K562 (cell line): ENCODE data around the gene CDC25B. TPM values are rescaled to one million over a fixed set of nuclear protein-coding genes. Genes with fewer than 3 reads are reported as not detected.

Source experiments
- ARID1B ChIP-seq: fragments of 450-650 bp; IDR thresholded peaks from 2 replicates; pipeline ENCODE4 v1.6.1; 2016; ENCODE audit warnings: antibody characterized with exemption, mild to moderate bottlenecking, inconsistent platforms
- DPF2 ChIP-seq: fragments of 450-650 bp; IDR thresholded peaks from 2 replicates; pipeline ENCODE4 v1.6.1; 2016
- E4F1 ChIP-seq: fragments of 250-450 bp; sonication (Bioruptor Pico); IDR thresholded peaks from 2 replicates; pipeline ENCODE4 v1.5.0; 2021; ENCODE audit warnings: mild to moderate bottlenecking, borderline replicate concordance
- ESRRB ChIP-seq: fragments of 250-450 bp; sonication (Bioruptor Pico); IDR thresholded peaks from 2 replicates; pipeline ENCODE4 v1.5.0; 2020; ENCODE audit warnings: mild to moderate bottlenecking, moderate library complexity, borderline replicate concordance
- ETV6 ChIP-seq, 3 experiments: fragments of 150-350 bp in 1 of 3; sonication (generic) in 1 of 3; formaldehyde crosslinking in 1 of 3; IDR thresholded peaks; 2 replicates each; pipeline versions ENCODE4 v1.6.1 to v1.8.0; 2014 to 2022; ENCODE audit warnings: borderline replicate concordance in 2 of 3, low read depth in 2 of 3, antibody characterized with exemption in 1 of 3, low read length in 1 of 3, mild to moderate bottlenecking in 1 of 3, missing genetic modification reagents in 1 of 3
- KLF16 ChIP-seq: IDR thresholded peaks from 2 replicates; pipeline ENCODE4 v1.6.1; 2016; ENCODE audit warnings: antibody characterized with exemption
- LCOR ChIP-seq: sonication (generic); formaldehyde crosslinking; IDR thresholded peaks from 2 replicates; pipeline ENCODE4 v1.8.0; 2022; ENCODE audit warnings: mild to moderate bottlenecking, missing genetic modification reagents
- MBD1 ChIP-seq: fragments of 250-450 bp; sonication (Bioruptor Pico); IDR thresholded peaks from 2 replicates; pipeline ENCODE4 v1.8.0; 2022; ENCODE audit warnings: inconsistent platforms
- MCM2 ChIP-seq: fragments of 450-650 bp; IDR thresholded peaks from 2 replicates; pipeline ENCODE4 v1.6.1; 2017; ENCODE audit warnings: low read depth, mild to moderate bottlenecking
- MCM7 ChIP-seq, 2 experiments: fragments of 450-650 bp; IDR thresholded peaks; 2 replicates each; pipeline ENCODE4 v1.6.1; 2016 to 2018
- MTA2 ChIP-seq: fragments of 450-650 bp; IDR thresholded peaks from 2 replicates; pipeline ENCODE4 v1.6.1; 2016; ENCODE audit warnings: low read depth
- MXI1 ChIP-seq: IDR thresholded peaks from 2 replicates; pipeline ENCODE4 v1.6.1; 2011; ENCODE audit warnings: low read depth, mild to moderate bottlenecking, improper control_type of control experiment, low read length
- NCOR1 ChIP-seq: fragments of 450-650 bp; IDR thresholded peaks from 2 replicates; pipeline ENCODE4 v1.6.1; 2016; ENCODE audit warnings: mild to moderate bottlenecking, moderate library complexity
- NFIC ChIP-seq: fragments of 450-650 bp; IDR thresholded peaks from 2 replicates; pipeline ENCODE4 v1.6.1; 2017; ENCODE audit warnings: mild to moderate bottlenecking, inconsistent platforms
- PURB ChIP-seq: sonication (generic); formaldehyde crosslinking; IDR thresholded peaks from 2 replicates; pipeline ENCODE4 v1.9.0; 2021; ENCODE audit warnings: low read depth, mild to moderate bottlenecking, missing genetic modification reagents
- TCF7 ChIP-seq: sonication (generic); IDR thresholded peaks from 2 replicates; pipeline ENCODE4 v1.6.1; 2016; ENCODE audit warnings: antibody characterized with exemption, borderline replicate concordance
- U2AF2 ChIP-seq: fragments of 200-400 bp; formaldehyde crosslinking; optimal IDR thresholded peaks from 2 replicates; pipeline ENCODE3; 2017; ENCODE audit warnings: low read depth, mild to moderate bottlenecking, low read length
- ZFP1 ChIP-seq: fragments of 450-650 bp; formaldehyde crosslinking; IDR thresholded peaks from 2 replicates; pipeline ENCODE4 v1.4.0; 2020; ENCODE audit warnings: mild to moderate bottlenecking, mixed read lengths
- ZNF79 ChIP-seq: fragments of 250-450 bp; sonication (Bioruptor Pico); IDR thresholded peaks from 2 replicates; pipeline ENCODE4 v1.4.0; 2020; ENCODE audit warnings: low read depth, mild to moderate bottlenecking, moderate library complexity
- polyA plus RNA-seq, 8 experiments: library from polyadenylated mRNA; depleted of rRNA in 4 of 8; stranded (reverse) in 5 of 8; unstranded in 3 of 8; fragments of >200 nt; fragmentation: Nextera tagmentation in 2 of 8; fragmentation: Illumina TruSeq in 1 of 8; extraction: Ambion mirVana in 2 of 8; extraction: Trizol in 1 of 8; gene quantifications; 2 replicates each; pipeline versions ENCODE4 v1.2.1 to v1.2.3, GENCODE V29; 2011 to 2014; ENCODE audit warnings: inconsistent platforms in 1 of 8, missing spikeins in 1 of 8
- total RNA-seq, 7 experiments: library from RNA; depleted of rRNA in 6 of 7; stranded (reverse); fragments of >200 nt in 6 of 7; fragmentation: Illumina TruSeq in 2 of 7; extraction: Trizol in 2 of 7; gene quantifications; 2 replicates each; pipeline versions ENCODE4 v1.2.1 to v1.2.3, GENCODE V29; 2011 to 2021; ENCODE audit warnings: low replicate concordance in 1 of 7
- TF ChIP-seq, protein P1 (sequence below): fragments of 250-450 bp; sonication (Bioruptor Pico); IDR thresholded peaks from 2 replicates; pipeline ENCODE4 v1.8.0; 2022; ENCODE audit warnings: moderate library complexity, mild to moderate bottlenecking, inconsistent platforms
- TF ChIP-seq, protein P2 (sequence below): sonication (generic); formaldehyde crosslinking; IDR thresholded peaks from 2 replicates; pipeline ENCODE4 v1.8.0; 2022; ENCODE audit warnings: missing genetic modification reagents, mild to moderate bottlenecking, borderline replicate concordance
- TF ChIP-seq, protein P3 (sequence below): fragments of 250-450 bp; sonication (Bioruptor Pico); IDR thresholded peaks from 2 replicates; pipeline ENCODE4 v1.8.0; 2021; ENCODE audit warnings: borderline replicate concordance, mild to moderate bottlenecking, moderate library complexity; ENCODE audit not compliant: poor library complexity, severe bottlenecking

The CDC25B gene
- total and polyA plus RNA-seq, 9 of the 15 experiments (the other 6 are each of a cell fraction or from before 2014, with no cell fraction given): 2.3 to 35.7 (median 9.5) TPM

DNA sequence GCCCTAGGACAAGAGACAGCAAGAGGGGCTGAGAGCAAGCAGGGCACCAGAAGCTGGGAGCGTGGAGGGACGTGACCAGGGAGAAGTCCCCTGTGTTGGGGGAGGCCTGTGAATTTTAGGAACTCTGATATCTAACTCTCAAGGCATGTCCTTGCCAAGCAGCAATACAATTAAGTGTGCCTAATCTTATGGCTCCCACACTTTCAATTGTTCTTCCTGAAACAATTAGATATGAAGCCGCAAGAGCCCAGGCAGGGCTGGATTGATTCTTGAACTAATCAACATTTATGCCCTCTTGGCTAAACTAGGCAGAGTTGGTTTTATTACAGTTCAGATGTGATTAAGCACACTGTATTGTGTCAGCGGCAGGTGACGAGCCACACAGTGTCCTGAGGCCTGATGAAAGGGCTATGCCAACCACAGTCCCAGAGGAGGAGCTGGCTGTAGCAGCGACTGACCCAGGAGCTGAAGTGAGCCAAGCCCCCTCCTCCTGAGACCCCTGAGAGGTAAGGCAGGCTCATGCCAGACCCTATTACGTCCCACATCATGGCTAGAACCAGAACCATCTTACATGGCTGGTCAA is 46.3 kb downstream of the CDC25B start (continued):
- TF ChIP-seq MBD1 (no peak), MCM2 (no peak), MTA2 (peak; percentile 52; the same call in 1 of the 2 replicates), ETV6 (IDR thresholded peaks at IDR 0.05; ENCODE audit: borderline replicate concordance in 1 of 2, low read depth in 2 of 2, low read length in 1 of 2) (no peak), ETV6 (CRISPR knock-in tag; IDR thresholded peaks at IDR 0.05; ENCODE audit: borderline replicate concordance) (no peak), NFIC (peak; percentile 41), U2AF2 (no peak), DPF2 (0 out of 2 replicates have a peak, but pooled peaks have one; percentile 20), ESRRB (no peak), ZFP1 (CRISPR knock-in tag) (no peak), LCOR (CRISPR knock-in tag) (peak; percentile 26; the same call in 1 of the 2 replicates), ARID1B (peak; percentile 79), KLF16 (peak; percentile 64; the same call in 1 of the 2 replicates), MXI1 (no peak), E4F1 (CRISPR knock-in tag) (no peak), MCM7 (IDR thresholded peaks at IDR 0.05) (no peak), ZNF79 (CRISPR knock-in tag) (no peak), TCF7 (no peak), NCOR1 (peak; percentile 68), PURB (no peak)
- TF ChIP-seq, protein P1, sequence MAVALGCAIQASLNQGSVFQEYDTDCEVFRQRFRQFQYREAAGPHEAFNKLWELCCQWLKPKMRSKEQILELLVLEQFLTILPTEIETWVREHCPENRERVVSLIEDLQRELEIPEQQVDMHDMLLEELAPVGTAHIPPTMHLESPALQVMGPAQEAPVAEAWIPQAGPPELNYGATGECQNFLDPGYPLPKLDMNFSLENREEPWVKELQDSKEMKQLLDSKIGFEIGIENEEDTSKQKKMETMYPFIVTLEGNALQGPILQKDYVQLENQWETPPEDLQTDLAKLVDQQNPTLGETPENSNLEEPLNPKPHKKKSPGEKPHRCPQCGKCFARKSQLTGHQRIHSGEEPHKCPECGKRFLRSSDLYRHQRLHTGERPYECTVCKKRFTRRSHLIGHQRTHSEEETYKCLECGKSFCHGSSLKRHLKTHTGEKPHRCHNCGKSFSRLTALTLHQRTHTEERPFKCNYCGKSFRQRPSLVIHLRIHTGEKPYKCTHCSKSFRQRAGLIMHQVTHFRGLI (CRISPR knock-in tag): no peak
- TF ChIP-seq, protein P2, sequence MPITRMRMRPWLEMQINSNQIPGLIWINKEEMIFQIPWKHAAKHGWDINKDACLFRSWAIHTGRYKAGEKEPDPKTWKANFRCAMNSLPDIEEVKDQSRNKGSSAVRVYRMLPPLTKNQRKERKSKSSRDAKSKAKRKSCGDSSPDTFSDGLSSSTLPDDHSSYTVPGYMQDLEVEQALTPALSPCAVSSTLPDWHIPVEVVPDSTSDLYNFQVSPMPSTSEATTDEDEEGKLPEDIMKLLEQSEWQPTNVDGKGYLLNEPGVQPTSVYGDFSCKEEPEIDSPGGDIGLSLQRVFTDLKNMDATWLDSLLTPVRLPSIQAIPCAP: no peak
- TF ChIP-seq, protein P3, sequence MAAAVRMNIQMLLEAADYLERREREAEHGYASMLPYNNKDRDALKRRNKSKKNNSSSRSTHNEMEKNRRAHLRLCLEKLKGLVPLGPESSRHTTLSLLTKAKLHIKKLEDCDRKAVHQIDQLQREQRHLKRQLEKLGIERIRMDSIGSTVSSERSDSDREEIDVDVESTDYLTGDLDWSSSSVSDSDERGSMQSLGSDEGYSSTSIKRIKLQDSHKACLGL (CRISPR knock-in tag): no peak
